H9 (cell line): ENCODE results near the gene MAD1L1. TPM values are rescaled to one million over a fixed set of nuclear protein-coding genes. Genes with fewer than 3 reads are reported as not detected.

Source experiments
- DNase-seq: peaks from one replicate; pipeline ENCODE4 v3.0.0-alpha.2; 2017
- H2AFZ ChIP-seq: one replicate; pipeline ENCODE4 v1.6.1; 2013; ENCODE audit warnings: mild to moderate bottlenecking, low read length, control low read depth, moderate library complexity
- H2AK5ac ChIP-seq: 2 replicates; pipeline ENCODE4 v1.6.1; 2013; ENCODE audit warnings: low read length, control low read depth, mixed read lengths; ENCODE audit not compliant: insufficient read length
- H2BK120ac ChIP-seq: one replicate; pipeline ENCODE4 v1.6.1; 2013; ENCODE audit warnings: low read depth, mild to moderate bottlenecking, low read length, control low read depth, inconsistent platforms; ENCODE audit not compliant: poor library complexity, severe bottlenecking
- H2BK12ac ChIP-seq: 2 replicates; pipeline ENCODE4 v1.6.1; 2013; ENCODE audit warnings: low read length, control low read depth, mixed read lengths, low read depth; ENCODE audit not compliant: insufficient read length
- H2BK15ac ChIP-seq: 2 replicates; pipeline ENCODE4 v1.6.1; 2013; ENCODE audit warnings: low read depth, low read length, control low read depth
- H2BK20ac ChIP-seq: one replicate; pipeline ENCODE4 v1.6.1; 2013; ENCODE audit warnings: low read depth, mild to moderate bottlenecking, low read length, control low read depth, inconsistent platforms; ENCODE audit not compliant: poor library complexity, severe bottlenecking
- H2BK5ac ChIP-seq: 2 replicates; pipeline ENCODE4 v1.6.1; 2013; ENCODE audit warnings: low read length, control low read depth, mixed read lengths; ENCODE audit not compliant: insufficient read length
- H3K14ac ChIP-seq: 2 replicates; pipeline ENCODE4 v1.6.1; 2013; ENCODE audit warnings: low read length, control low read depth; ENCODE audit not compliant: insufficient read depth
- H3K18ac ChIP-seq: 2 replicates; pipeline ENCODE4 v1.6.1; 2013; ENCODE audit warnings: low read depth, mild to moderate bottlenecking, mixed read lengths, low read length, control low read depth; ENCODE audit not compliant: insufficient read length
- H3K23ac ChIP-seq: 2 replicates; pipeline ENCODE4 v1.6.1; 2013; ENCODE audit warnings: low read length, control low read depth, mixed read lengths, low read depth; ENCODE audit not compliant: insufficient read length
- H3K23me2 ChIP-seq: 2 replicates; pipeline ENCODE4 v1.6.1; 2013; ENCODE audit warnings: low read depth, mild to moderate bottlenecking, mixed read lengths, low read length, control low read depth; ENCODE audit not compliant: insufficient read length, poor library complexity, severe bottlenecking
- H3K27ac ChIP-seq: 2 replicates; pipeline ENCODE4 v1.5.1; 2013; ENCODE audit warnings: low read length, control low read depth, mixed read lengths, low read depth; ENCODE audit not compliant: insufficient read length
- H3K27me3 ChIP-seq: 2 replicates; pipeline ENCODE4 v1.6.1; 2013; ENCODE audit warnings: low read length, control low read depth, inconsistent platforms; ENCODE audit not compliant: insufficient read depth
- H3K4ac ChIP-seq: 2 replicates; pipeline ENCODE4 v1.6.1; 2013; ENCODE audit warnings: low read depth, mild to moderate bottlenecking, control low read depth, inconsistent platforms, low read length, moderate library complexity
- H3K4me1 ChIP-seq: 2 replicates; pipeline ENCODE4 v1.6.1; 2013; ENCODE audit warnings: low read length, control low read depth, inconsistent platforms; ENCODE audit not compliant: insufficient read depth
- H3K4me2 ChIP-seq: 2 replicates; pipeline ENCODE4 v1.6.1; 2013; ENCODE audit warnings: low read length, control low read depth, mixed read lengths; ENCODE audit not compliant: insufficient read length, insufficient read depth
- H3K56ac ChIP-seq: 2 replicates; pipeline ENCODE4 v1.6.1; 2013; ENCODE audit warnings: low read depth, mild to moderate bottlenecking, mixed read lengths, low read length, control low read depth; ENCODE audit not compliant: insufficient read length
- H3K79me1 ChIP-seq: 2 replicates; pipeline ENCODE4 v1.6.1; 2013; ENCODE audit warnings: low read depth, mild to moderate bottlenecking, moderate library complexity, low read length, control low read depth, inconsistent platforms; ENCODE audit not compliant: insufficient read depth, poor library complexity, severe bottlenecking
- H3K79me2 ChIP-seq: 2 replicates; pipeline ENCODE4 v1.6.1; 2013; ENCODE audit warnings: low read length, control low read depth, inconsistent platforms; ENCODE audit not compliant: insufficient read depth
- H3K9ac ChIP-seq: 2 replicates; pipeline ENCODE4 v1.6.1; 2013; ENCODE audit warnings: low read length, control low read depth, mixed read lengths; ENCODE audit not compliant: insufficient read length; ENCODE audit errors: extremely low read depth
- H3K9me3 ChIP-seq: one replicate; pipeline ENCODE4 v1.6.1; 2013; ENCODE audit warnings: low read depth, low read length, inconsistent platforms; ENCODE audit not compliant: control insufficient read depth
- H3T11ph ChIP-seq: one replicate; pipeline ENCODE4 v1.6.1; 2013; ENCODE audit warnings: mild to moderate bottlenecking, low read length, control low read depth, inconsistent platforms
- H4K20me1 ChIP-seq: one replicate; pipeline ENCODE4 v1.6.1; 2013; ENCODE audit not compliant: control insufficient read depth, insufficient read length, insufficient read depth
- H4K5ac ChIP-seq: 2 replicates; pipeline ENCODE4 v1.6.1; 2013; ENCODE audit warnings: low read depth, mild to moderate bottlenecking, mixed read lengths, low read length, control low read depth; ENCODE audit not compliant: insufficient read length
- H4K8ac ChIP-seq: replicated peaks from 2 replicates; pipeline ENCODE4 v1.6.1; 2013; ENCODE audit warnings: low read length, control low read depth, mixed read lengths, low read depth; ENCODE audit not compliant: insufficient read length
- H4K91ac ChIP-seq: 2 replicates; pipeline ENCODE4 v1.6.1; 2013; ENCODE audit warnings: low read depth, mild to moderate bottlenecking, moderate library complexity, mixed read lengths, low read length, control low read depth; ENCODE audit not compliant: insufficient read length
- H3K27ac Mint-ChIP-seq, 3 experiments: 2 replicates in 2 of 3; 3 replicates in 1 of 3; pipeline ENCODE4 v1.8.0; 2020 to 2021; ENCODE audit warnings: mixed read lengths in 3 of 3, mild to moderate bottlenecking in 1 of 3, moderate library complexity in 1 of 3
- H3K27me3 Mint-ChIP-seq: 2 replicates; pipeline ENCODE4 v1.8.0; 2021; ENCODE audit warnings: low read depth, mild to moderate bottlenecking, moderate library complexity, mixed read lengths
- H3K36me3 Mint-ChIP-seq, 3 experiments: 2 replicates in 2 of 3; 3 replicates in 1 of 3; pipeline ENCODE4 v1.8.0; 2020 to 2021; ENCODE audit warnings: low read depth in 3 of 3, mixed read lengths in 3 of 3; ENCODE audit not compliant: insufficient read depth in 1 of 3
- H3K4me1 Mint-ChIP-seq, 2 experiments: 2 replicates each; pipeline ENCODE4 v1.8.0; 2020; ENCODE audit warnings: mixed read lengths in 2 of 2
- H3K4me3 Mint-ChIP-seq, 2 experiments: 2 replicates in 1 of 2; 3 replicates in 1 of 2; pipeline ENCODE4 v1.8.0; 2020 to 2021; ENCODE audit warnings: mild to moderate bottlenecking in 2 of 2, mixed read lengths in 2 of 2, moderate library complexity in 1 of 2
- H3K9me3 Mint-ChIP-seq, 2 experiments: 2 replicates in 1 of 2; 3 replicates in 1 of 2; pipeline ENCODE4 v1.8.0; 2020; ENCODE audit warnings: mild to moderate bottlenecking in 2 of 2, mixed read lengths in 2 of 2, moderate library complexity in 1 of 2
- CTCF ChIP-seq: fragments of 200-600 bp; sonication (generic); conservative IDR thresholded peaks from 3 replicates; pipeline ENCODE4 v1.8.0; 2021; ENCODE audit warnings: antibody characterized with exemption, mild to moderate bottlenecking
- WGBS: extraction: QIAGEN DNeasy Blood & Tissue Kit; methylation state at CpG from one replicate; pipeline ENCODE4 v1.1.7; 2013; ENCODE audit warnings: missing lambda C conversion rate, low lambda C conversion rate, mixed read lengths; ENCODE audit not compliant: insufficient read length; ENCODE audit errors: extremely low coverage; 5-methylcytosine and 5-hydroxymethylcytosine counted together
- total RNA-seq: library from RNA; stranded (reverse); gene quantifications from 2 replicates; pipeline ENCODE4 v1.2.1, GENCODE V29; 2021

MAD1L1 gene
- total RNA-seq, 1 experiment from 2014 or later: 39.0 TPM

- Histone ChIP-seq H3K23ac (no peak overlapping the region), H3K4ac (no peak overlapping the region), H2BK20ac (no peak overlapping the region), H4K91ac (no peak overlapping the region), H3K4me2 (no peak overlapping the region), H3K79me1 (no peaks in the 10 kb centered on the region), H2BK120ac (no peak overlapping the region), H3K79me2 (no peaks in the 10 kb centered on the region), H3K27me3 (no peaks in the 10 kb centered on the region), H2BK15ac (no peak overlapping the region), H3K23me2 (no peaks in the 10 kb centered on the region), H2BK12ac (no peak overlapping the region), H3K14ac (no peak overlapping the region), H2AK5ac (no peak overlapping the region), H3T11ph (no peak overlapping the region), H2AFZ (no peak overlapping the region), H2BK5ac (no peak overlapping the region), H3K56ac (no peak overlapping the region), H3K4me1 (no peaks in the 10 kb centered on the region), H3K9ac (no peak overlapping the region), H4K20me1 (no peaks in the 10 kb centered on the region), H3K18ac (no peak overlapping the region), H4K5ac (no peak overlapping the region), H3K27ac (no peak overlapping the region), H3K9me3 (peaks cover 7% of the 10 kb centered on the region), H4K8ac (no peak overlapping the region)
- Mint-ChIP-seq H3K9me3 (peaks cover 12 to 16% of the 10 kb centered on the region in 2 experiments), H3K4me3 (no peak overlapping the region), H3K27me3 (no peaks in the 10 kb centered on the region; the same call in 1 of the 2 replicates), H3K27ac (peak overlapping the region; percentile 32 to 84 (median 79); a peak in 5 of 7 replicates), H3K4me1 (peaks cover 0 to 3% of the 10 kb centered on the region in 2 experiments; a peak in 1 of 4 replicates), H3K36me3 (peaks cover 15 to 19% (median 16%) of the 10 kb centered on the region in 3 experiments)
- DNase-seq: no peak
- TF ChIP-seq CTCF: no peak
- WGBS: no CpG with 5 or more reads among the region's 39 CpGs
Observed at GRCh38 chr7:1892011-1892965, 340.5 kb downstream of the MAD1L1 start.
